SU-DHL-6 (cell line): Measurements from ENCODE around the gene INPP5A.

ENCODE experiments used
- H2AFZ ChIP-seq: fragments of 200-600 bp; sonication (generic); 2 replicates; pipeline ENCODE4 v1.6.1; 2014; ENCODE audit warnings: low read depth, mild to moderate bottlenecking, moderate library complexity, mixed read lengths, antibody characterized with exemption, low read length; ENCODE audit not compliant: severe bottlenecking
- H3F3A ChIP-seq: fragments of 200-600 bp; shearing (Covaris generic); 2 replicates; pipeline ENCODE4 v1.6.0; 2016; ENCODE audit warnings: antibody characterized with exemption, mild to moderate bottlenecking; ENCODE audit not compliant: insufficient read depth
- H3K27ac ChIP-seq: fragments of 200-600 bp; sonication (generic); 2 replicates; pipeline ENCODE4 v1.5.1; 2016; ENCODE audit warnings: low read depth, mild to moderate bottlenecking, low read length, moderate library complexity, mixed read lengths
- H3K27me3 ChIP-seq: fragments of 200-600 bp; sonication (generic), shearing (Covaris generic); 2 replicates; pipeline ENCODE4 v1.6.0; 2014; ENCODE audit warnings: mild to moderate bottlenecking, low read length
- H3K36me3 ChIP-seq: fragments of 200-600 bp; sonication (generic); 2 replicates; pipeline ENCODE4 v1.6.1; 2014; ENCODE audit warnings: mild to moderate bottlenecking, low read length, mixed read lengths
- H3K4me2 ChIP-seq: fragments of 300-600, 200-600 bp; shearing (Covaris generic), sonication (generic); 2 replicates; pipeline ENCODE4 v1.6.0; 2014; ENCODE audit warnings: low read length, low read depth, mild to moderate bottlenecking; ENCODE audit not compliant: poor library complexity, severe bottlenecking
- H3K4me3 ChIP-seq: fragments of 200-600 bp; sonication (generic); 2 replicates; pipeline ENCODE4 v1.5.1; 2014; ENCODE audit warnings: antibody characterized with exemption, low read length, mild to moderate bottlenecking, mixed read lengths; ENCODE audit not compliant: insufficient read depth, poor library complexity, severe bottlenecking
- H3K79me2 ChIP-seq: fragments of 200-600 bp; sonication (generic); 2 replicates; pipeline ENCODE4 v1.6.1; 2014; ENCODE audit warnings: mild to moderate bottlenecking, low read length, moderate library complexity; ENCODE audit not compliant: insufficient read depth
- H3K9ac ChIP-seq: fragments of 200-600 bp; sonication (generic); 2 replicates; pipeline ENCODE4 v1.7.0; 2014; ENCODE audit warnings: mild to moderate bottlenecking, low read length
- H3K9me2 ChIP-seq: fragments of 200-600 bp; sonication (generic); replicated peaks from 2 replicates; pipeline ENCODE4 v1.6.1; 2014; ENCODE audit warnings: low read length; ENCODE audit not compliant: insufficient read depth
- H3K9me3 ChIP-seq: fragments of 200-600 bp; sonication (generic); 2 replicates; pipeline ENCODE4 v1.6.1; 2014; ENCODE audit warnings: low read length, mixed read lengths; ENCODE audit not compliant: insufficient read depth
- H4K20me1 ChIP-seq: fragments of 200-600 bp; sonication (generic); 2 replicates; pipeline ENCODE4 v1.6.1; 2014; ENCODE audit warnings: low read depth, mild to moderate bottlenecking, antibody characterized with exemption, low read length, moderate library complexity, mixed read lengths
- EZH2phosphoT487 ChIP-seq: fragments of 200-600 bp; sonication (generic), shearing (Covaris generic); conservative IDR thresholded peaks from 2 replicates; pipeline ENCODE4 v1.6.1; 2018; ENCODE audit warnings: mild to moderate bottlenecking, antibody characterized with exemption, low read length, moderate library complexity, mixed read lengths
- TF ChIP-seq, protein P1 (sequence below): fragments of 200-600 bp; sonication (generic); IDR thresholded peaks from one replicate; pipeline ENCODE4 v1.5.1; 2017; ENCODE audit warnings: antibody characterized with exemption, mild to moderate bottlenecking, low read length, moderate library complexity; ENCODE audit not compliant: insufficient read depth, poor library complexity, severe bottlenecking

The INPP5A gene

DNA sequence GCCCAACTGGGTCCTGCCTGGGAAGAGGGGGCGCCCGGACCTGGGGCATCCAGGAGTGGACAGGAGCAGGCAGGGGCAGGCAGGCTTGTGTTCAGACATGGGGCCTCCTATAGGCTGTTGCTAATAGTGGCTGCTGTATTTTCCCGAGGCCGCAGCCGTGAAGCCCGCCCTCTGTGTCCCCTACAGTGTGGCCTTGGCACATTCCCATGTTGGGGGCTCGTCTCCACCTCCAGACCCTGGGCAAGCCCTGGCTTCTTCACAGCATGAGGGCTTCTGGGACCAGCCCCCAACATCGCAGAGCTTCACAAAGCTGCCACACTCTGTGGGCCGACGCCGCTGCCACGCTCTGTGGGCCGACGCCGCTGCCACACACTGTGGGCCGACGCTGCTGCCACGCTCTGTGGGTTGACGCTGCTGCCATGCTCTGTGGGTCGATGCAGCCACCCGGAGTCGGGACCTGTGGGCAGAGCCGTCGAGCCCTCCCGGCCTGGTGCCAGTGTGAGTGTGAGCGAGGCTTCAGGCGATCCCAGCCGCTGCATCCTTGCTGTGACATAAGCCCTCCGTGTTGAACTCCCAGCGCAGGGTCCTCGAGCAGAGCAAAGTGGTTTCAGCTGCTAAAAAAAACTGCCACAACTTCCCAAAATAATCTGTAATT, 109.0 kb downstream of the INPP5A start:
- H3K27me3 ChIP-seq: no peaks in the 10 kb centered on the region
- H3K36me3 ChIP-seq: no peaks in the 10 kb centered on the region
- TF ChIP-seq EZH2phosphoT487: no peak
- TF ChIP-seq, protein P1, sequence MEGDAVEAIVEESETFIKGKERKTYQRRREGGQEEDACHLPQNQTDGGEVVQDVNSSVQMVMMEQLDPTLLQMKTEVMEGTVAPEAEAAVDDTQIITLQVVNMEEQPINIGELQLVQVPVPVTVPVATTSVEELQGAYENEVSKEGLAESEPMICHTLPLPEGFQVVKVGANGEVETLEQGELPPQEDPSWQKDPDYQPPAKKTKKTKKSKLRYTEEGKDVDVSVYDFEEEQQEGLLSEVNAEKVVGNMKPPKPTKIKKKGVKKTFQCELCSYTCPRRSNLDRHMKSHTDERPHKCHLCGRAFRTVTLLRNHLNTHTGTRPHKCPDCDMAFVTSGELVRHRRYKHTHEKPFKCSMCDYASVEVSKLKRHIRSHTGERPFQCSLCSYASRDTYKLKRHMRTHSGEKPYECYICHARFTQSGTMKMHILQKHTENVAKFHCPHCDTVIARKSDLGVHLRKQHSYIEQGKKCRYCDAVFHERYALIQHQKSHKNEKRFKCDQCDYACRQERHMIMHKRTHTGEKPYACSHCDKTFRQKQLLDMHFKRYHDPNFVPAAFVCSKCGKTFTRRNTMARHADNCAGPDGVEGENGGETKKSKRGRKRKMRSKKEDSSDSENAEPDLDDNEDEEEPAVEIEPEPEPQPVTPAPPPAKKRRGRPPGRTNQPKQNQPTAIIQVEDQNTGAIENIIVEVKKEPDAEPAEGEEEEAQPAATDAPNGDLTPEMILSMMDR: no peak
- H3K79me2 ChIP-seq: no peaks in the 10 kb centered on the region
- H2AFZ ChIP-seq: no peak overlapping the region
- H3F3A ChIP-seq: no peaks in the 10 kb centered on the region
- no peak overlapping the region for H3K4me2 ChIP-seq
- no peaks in the 10 kb centered on the region for H3K9me2 ChIP-seq
- no peak overlapping the region for H3K4me3 ChIP-seq
- H3K9ac ChIP-seq: no peak overlapping the region
- H3K9me3 ChIP-seq: no peaks in the 10 kb centered on the region
- no peak overlapping the region for H3K27ac ChIP-seq
- no peaks in the 10 kb centered on the region for H4K20me1 ChIP-seq

DNA sequence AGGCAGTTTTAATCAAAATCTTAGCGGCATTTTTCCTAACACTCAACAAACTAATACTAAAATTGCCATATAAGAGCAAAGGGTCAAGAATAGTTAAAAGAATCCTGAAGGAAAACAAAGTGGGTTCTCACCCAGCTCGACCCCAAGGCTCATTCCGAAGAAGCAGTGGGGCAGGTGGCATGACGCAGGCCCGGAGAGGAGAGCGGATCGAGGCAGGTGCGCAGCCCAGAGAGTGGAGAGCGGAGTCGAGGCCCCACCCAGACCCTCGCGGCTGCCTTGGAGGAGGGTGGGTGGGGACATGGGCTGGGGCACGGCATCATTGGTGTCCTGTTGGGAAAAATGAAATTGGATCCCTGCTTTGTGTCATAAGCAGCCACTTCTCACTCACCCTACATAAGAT, 109.8 kb downstream of the INPP5A start:
- H4K20me1 ChIP-seq: no peaks in the 10 kb centered on the region
- H3K36me3 ChIP-seq: no peaks in the 10 kb centered on the region
- H3K79me2 ChIP-seq: no peaks in the 10 kb centered on the region
- TF ChIP-seq, protein P1: no peak
- TF ChIP-seq EZH2phosphoT487: no peak
- no peak overlapping the region for H3K9ac ChIP-seq
- H3K9me2 ChIP-seq: no peaks in the 10 kb centered on the region
- no peaks in the 10 kb centered on the region for H3K9me3 ChIP-seq
- H3K4me3 ChIP-seq: no peak overlapping the region
- no peak overlapping the region for H3K4me2 ChIP-seq
- H3K27ac ChIP-seq: no peak overlapping the region
- H3F3A ChIP-seq: no peaks in the 10 kb centered on the region
- H3K27me3 ChIP-seq: no peaks in the 10 kb centered on the region
- H2AFZ ChIP-seq: no peak overlapping the region

DNA sequence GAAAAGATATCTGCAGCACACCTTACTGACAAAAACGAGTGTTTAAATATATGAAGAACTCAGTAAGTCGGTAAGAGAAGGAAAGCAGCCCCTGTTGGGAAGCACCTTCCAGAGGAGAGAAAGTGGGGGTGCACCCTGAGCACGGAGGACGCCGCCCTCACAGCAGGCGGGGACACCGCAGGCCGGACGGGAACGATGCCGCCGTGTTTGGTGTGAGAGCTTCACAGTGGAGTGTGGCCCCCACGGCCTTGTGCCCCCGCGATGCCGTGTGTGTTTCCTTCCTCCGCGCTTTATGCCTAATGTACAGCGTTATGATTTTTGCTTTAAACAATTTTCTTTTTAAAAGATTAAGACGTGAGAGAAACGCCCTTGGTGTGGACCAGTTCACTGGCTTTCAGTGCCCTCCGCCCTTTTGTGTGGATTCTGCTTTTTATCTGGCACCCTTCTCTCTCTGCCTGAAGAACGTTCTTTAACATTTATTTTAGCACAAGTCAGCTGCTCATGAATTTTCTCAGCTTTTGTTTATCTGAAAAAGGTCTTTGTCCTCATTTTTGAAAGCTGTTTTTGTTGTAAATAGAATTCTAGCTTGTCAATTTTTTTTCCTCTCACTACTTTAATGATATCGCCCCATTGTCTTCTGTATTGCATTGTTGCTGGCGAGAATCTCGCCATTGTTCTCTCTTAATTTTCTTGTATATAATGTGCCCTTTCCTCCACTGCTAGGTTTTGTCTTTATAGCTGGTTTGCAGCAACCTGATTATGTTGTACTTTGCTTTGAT, 110.7 kb downstream of the INPP5A start:
- Histone ChIP-seq H3K4me3 (no peak overlapping the region), H3K27ac (no peak overlapping the region), H3K79me2 (no peaks in the 10 kb centered on the region), H3K4me2 (no peak overlapping the region), H3K9me2 (no peaks in the 10 kb centered on the region), H2AFZ (no peak overlapping the region), H3K27me3 (no peaks in the 10 kb centered on the region), H3K36me3 (no peaks in the 10 kb centered on the region), H4K20me1 (no peaks in the 10 kb centered on the region), H3F3A (no peaks in the 10 kb centered on the region), H3K9me3 (no peaks in the 10 kb centered on the region), H3K9ac (no peak overlapping the region)
- TF ChIP-seq, protein P1: no peak
- TF ChIP-seq EZH2phosphoT487: no peak
